Smooth muscle cell (in vitro differentiated cells): ENCODE measurements around the gene FAM151A. TPM values are rescaled to one million over a fixed set of nuclear protein-coding genes. Genes with fewer than 3 reads are reported as not detected.

Source experiments
- DNase-seq: peaks from one replicate; lab custom pipeline; 2025; ENCODE audit not compliant: unreplicated experiment; lab: John Stamatoyannopoulos, UW
- H2AFZ ChIP-seq: fragments of 200-600 bp; sonication (generic); 2 replicates; pipeline ENCODE4 v1.6.0; 2016; ENCODE audit warnings: antibody characterized with exemption, low read depth, mild to moderate bottlenecking
- H3F3A ChIP-seq: fragments of 200-600 bp; sonication (generic); 2 replicates; pipeline ENCODE4 v1.6.0; 2017; ENCODE audit warnings: antibody characterized with exemption, low read depth
- H3K27ac ChIP-seq: fragments of 200-600 bp; sonication (generic); 2 replicates; pipeline ENCODE4 v1.5.1; 2016; ENCODE audit warnings: low read depth, mild to moderate bottlenecking
- H3K27me3 ChIP-seq: fragments of 200-600 bp; sonication (generic); 2 replicates; pipeline ENCODE4 v1.6.1; 2016; ENCODE audit warnings: low read depth, mild to moderate bottlenecking
- H3K36me3 ChIP-seq: fragments of 200-600 bp; sonication (generic); 2 replicates; pipeline ENCODE4 v1.5.1; 2016; ENCODE audit warnings: low read depth
- H3K4me1 ChIP-seq: fragments of 200-600 bp; sonication (generic); 2 replicates; pipeline ENCODE4 v1.5.1; 2016; ENCODE audit warnings: low read depth
- H3K4me2 ChIP-seq: fragments of 200-600 bp; sonication (generic); 2 replicates; pipeline ENCODE4 v1.6.0; 2016; ENCODE audit warnings: mild to moderate bottlenecking
- H3K4me3 ChIP-seq: fragments of 200-600 bp; sonication (generic); 2 replicates; pipeline ENCODE4 v1.5.1; 2016; ENCODE audit warnings: mild to moderate bottlenecking
- H3K79me2 ChIP-seq: fragments of 200-600 bp; sonication (generic); 2 replicates; pipeline ENCODE4 v1.6.0; 2016; ENCODE audit warnings: low read depth, mild to moderate bottlenecking
- H3K9ac ChIP-seq: fragments of 200-600 bp; sonication (generic); 2 replicates; pipeline ENCODE4 v1.6.0; 2016; ENCODE audit warnings: low read depth
- H3K9me3 ChIP-seq: fragments of 200-600 bp; sonication (generic); replicated peaks from 2 replicates; pipeline ENCODE4 v1.5.1; 2016; ENCODE audit warnings: low read depth
- H4K20me1 ChIP-seq: fragments of 200-600 bp; sonication (generic); 2 replicates; pipeline ENCODE4 v1.6.0; 2016; ENCODE audit warnings: low read depth
- WGBS: methylation state at CpG from one replicate; pipeline ENCODE4 v1.1.7; 2016; ENCODE audit warnings: low lambda C conversion rate; 5-methylcytosine and 5-hydroxymethylcytosine counted together
- polyA plus RNA-seq: library from polyadenylated mRNA; unstranded; fragments of >200 nt; fragmentation: Nextera tagmentation; extraction: Ambion mirVana; gene quantifications from 2 replicates; pipeline ENCODE4 v1.2.1, GENCODE V29; 2016
- total RNA-seq: library from RNA; depleted of rRNA; stranded (reverse); fragments of >200 nt; gene quantifications from 2 replicates; pipeline ENCODE4 v1.2.3, GENCODE V29; 2014
- TF ChIP-seq, protein P1 (sequence below): fragments of 200-600 bp; sonication (generic); IDR thresholded peaks from 2 replicates; pipeline ENCODE4 v1.5.1; 2017; ENCODE audit warnings: borderline replicate concordance, mild to moderate bottlenecking, antibody characterized with exemption; ENCODE audit not compliant: insufficient read depth, poor library complexity, severe bottlenecking

The FAM151A gene
- total and polyA plus RNA-seq, 2 experiments from 2014 or later: not detected

DNA sequence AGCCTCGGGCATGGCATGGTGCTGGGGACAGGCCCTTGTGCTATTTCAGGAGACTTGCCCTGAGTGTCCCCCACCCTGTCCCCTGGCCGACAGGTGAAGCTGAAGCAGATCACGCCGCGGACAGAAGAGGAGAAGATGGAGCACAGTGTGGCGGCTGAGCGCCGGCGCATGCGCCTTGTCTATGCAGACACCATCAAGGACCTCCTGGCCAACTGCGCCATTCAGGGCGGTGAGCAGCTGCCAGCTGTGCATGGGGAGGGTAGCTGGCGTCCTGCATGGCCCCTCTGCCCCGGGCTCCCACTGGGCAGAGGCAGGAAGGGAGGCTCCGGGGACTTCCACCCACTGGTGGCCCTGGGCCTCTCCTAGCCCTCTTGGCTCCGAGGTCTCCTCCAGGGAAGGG, 28.9 kb downstream of the FAM151A start:
- Histone ChIP-seq H3K36me3 (no peaks in the 10 kb centered on the region), H3K4me3 (no peak overlapping the region), H3K27ac (no peak overlapping the region), H3K27me3 (no peaks in the 10 kb centered on the region), H4K20me1 (no peaks in the 10 kb centered on the region), H2AFZ (no peak overlapping the region), H3K9me3 (no peaks in the 10 kb centered on the region), H3K4me2 (no peak overlapping the region), H3K79me2 (no peaks in the 10 kb centered on the region), H3F3A (no peaks in the 10 kb centered on the region), H3K9ac (no peak overlapping the region), H3K4me1 (no peaks in the 10 kb centered on the region)
- WGBS: 96% methylated on average over 7 of the region's 16 CpGs
- TF ChIP-seq, protein P1, sequence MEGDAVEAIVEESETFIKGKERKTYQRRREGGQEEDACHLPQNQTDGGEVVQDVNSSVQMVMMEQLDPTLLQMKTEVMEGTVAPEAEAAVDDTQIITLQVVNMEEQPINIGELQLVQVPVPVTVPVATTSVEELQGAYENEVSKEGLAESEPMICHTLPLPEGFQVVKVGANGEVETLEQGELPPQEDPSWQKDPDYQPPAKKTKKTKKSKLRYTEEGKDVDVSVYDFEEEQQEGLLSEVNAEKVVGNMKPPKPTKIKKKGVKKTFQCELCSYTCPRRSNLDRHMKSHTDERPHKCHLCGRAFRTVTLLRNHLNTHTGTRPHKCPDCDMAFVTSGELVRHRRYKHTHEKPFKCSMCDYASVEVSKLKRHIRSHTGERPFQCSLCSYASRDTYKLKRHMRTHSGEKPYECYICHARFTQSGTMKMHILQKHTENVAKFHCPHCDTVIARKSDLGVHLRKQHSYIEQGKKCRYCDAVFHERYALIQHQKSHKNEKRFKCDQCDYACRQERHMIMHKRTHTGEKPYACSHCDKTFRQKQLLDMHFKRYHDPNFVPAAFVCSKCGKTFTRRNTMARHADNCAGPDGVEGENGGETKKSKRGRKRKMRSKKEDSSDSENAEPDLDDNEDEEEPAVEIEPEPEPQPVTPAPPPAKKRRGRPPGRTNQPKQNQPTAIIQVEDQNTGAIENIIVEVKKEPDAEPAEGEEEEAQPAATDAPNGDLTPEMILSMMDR: no peak
- DNase-seq: no peak

DNA sequence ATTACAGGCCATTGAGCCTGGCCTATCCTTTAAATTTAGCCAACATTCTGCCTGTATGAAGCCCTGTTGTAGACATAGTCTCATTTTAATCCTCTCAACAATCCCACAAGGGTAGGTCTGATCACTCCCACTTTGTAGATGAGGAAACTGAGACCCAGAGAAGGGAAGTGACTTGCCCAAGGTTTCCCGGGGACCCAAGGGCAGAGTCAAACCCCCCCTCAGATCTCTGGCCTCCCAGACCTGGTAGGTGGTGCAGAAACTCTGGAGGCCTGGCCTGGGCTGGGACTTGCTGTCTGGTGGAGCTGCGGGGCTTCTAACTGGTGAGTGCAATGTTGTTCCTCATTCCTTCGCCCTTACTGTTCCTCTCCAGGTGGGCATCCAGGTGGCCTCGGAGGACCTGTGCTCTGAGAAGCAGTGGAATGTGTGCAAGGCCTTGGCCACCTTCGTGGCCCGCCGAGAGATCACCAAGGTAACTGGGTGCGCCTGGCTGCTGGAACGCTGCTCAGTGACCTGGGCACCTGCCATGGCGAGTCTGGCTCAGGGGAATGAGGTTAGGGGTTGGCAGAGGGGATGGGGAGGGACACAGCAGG, 29.7 kb downstream of the FAM151A start:
- no peak overlapping the region for H3K4me3 ChIP-seq

GRCh38 chr1:54591127-54591756, 32.1 kb downstream of the FAM151A start:
- Histone ChIP-seq H3K4me2 (no peak overlapping the region), H3F3A (no peaks in the 10 kb centered on the region), H3K36me3 (no peaks in the 10 kb centered on the region), H4K20me1 (no peaks in the 10 kb centered on the region), H3K9me3 (no peaks in the 10 kb centered on the region), H3K27me3 (no peaks in the 10 kb centered on the region), H3K27ac (no peak overlapping the region), H3K4me1 (no peaks in the 10 kb centered on the region), H3K79me2 (no peaks in the 10 kb centered on the region), H3K4me3 (no peak overlapping the region), H3K9ac (no peak overlapping the region), H2AFZ (no peak overlapping the region)
- DNase-seq: no peak
- WGBS: 94% methylated on average over 5 of the region's 5 CpGs
- TF ChIP-seq, protein P1: no peak

More for the DNA sequence above, 29.7 kb downstream of the FAM151A start:
- 95% methylated on average over 10 of the region's 10 CpGs for WGBS
- no peak overlapping the region for H2AFZ ChIP-seq
- H3F3A ChIP-seq: no peaks in the 10 kb centered on the region
- H3K4me1 ChIP-seq: no peaks in the 10 kb centered on the region
- H3K9me3 ChIP-seq: no peaks in the 10 kb centered on the region
- no peaks in the 10 kb centered on the region for H3K36me3 ChIP-seq
- H3K27ac ChIP-seq: no peak overlapping the region
- H3K27me3 ChIP-seq: no peaks in the 10 kb centered on the region
- H3K4me2 ChIP-seq: no peak overlapping the region
- H3K9ac ChIP-seq: no peak overlapping the region
- H3K79me2 ChIP-seq: no peaks in the 10 kb centered on the region
- no peaks in the 10 kb centered on the region for H4K20me1 ChIP-seq
- no peak for DNase-seq
- TF ChIP-seq, protein P1: no peak

DNA sequence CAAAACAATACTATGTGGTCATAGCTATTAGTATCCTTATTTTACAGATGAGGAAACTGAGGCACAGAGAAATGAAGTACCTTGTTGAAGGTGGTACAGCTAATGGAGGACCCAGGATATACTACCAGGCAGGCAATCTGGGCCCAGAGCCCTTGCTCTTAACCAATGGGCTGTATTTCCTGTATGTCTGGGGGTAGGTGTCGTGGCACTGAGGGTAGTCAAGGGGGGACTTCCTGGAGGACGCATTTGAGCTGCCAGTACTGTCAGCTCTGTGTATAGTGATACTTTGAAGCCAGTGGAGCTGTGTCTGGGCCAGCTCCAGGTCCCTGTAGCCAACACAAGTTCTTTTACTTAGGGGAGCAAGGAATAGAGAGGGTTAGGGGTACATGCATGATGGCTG, 34.9 kb downstream of the FAM151A start:
- 96% methylated on average over 2 of the region's 2 CpGs for WGBS
- Histone ChIP-seq H3F3A (no peaks in the 10 kb centered on the region), H3K4me1 (no peaks in the 10 kb centered on the region), H3K79me2 (no peaks in the 10 kb centered on the region), H3K4me3 (no peak overlapping the region), H3K9ac (no peak overlapping the region), H4K20me1 (no peaks in the 10 kb centered on the region), H3K27ac (no peak overlapping the region), H3K4me2 (no peak overlapping the region), H3K9me3 (no peaks in the 10 kb centered on the region), H3K36me3 (no peaks in the 10 kb centered on the region), H3K27me3 (no peaks in the 10 kb centered on the region), H2AFZ (no peak overlapping the region)
- no peak for DNase-seq
- TF ChIP-seq, protein P1: no peak
